Esophagus squamous epithelium (tissue), 5 donors: Measurements from ENCODE around the gene CLDN20. TPM values are rescaled to one million over a fixed set of nuclear protein-coding genes. Genes with fewer than 3 reads are reported as not detected.
A peak's percentile ranks its signal among the peaks of the same experiment; 100 is the strongest.

ENCODE experiments used
- DNase-seq: peaks from one replicate; lab custom pipeline; 2025; lab: John Stamatoyannopoulos, UW
- H3K27ac ChIP-seq, 4 donors: fragments of 200-600 bp; sonication (generic); one replicate each; pipeline ENCODE4 v1.5.1; 2016 to 2019; ENCODE audit warnings: mild to moderate bottlenecking in 1 of 4
- H3K27me3 ChIP-seq, 4 donors: fragments of 200-600 bp; sonication (generic); 1 replicate in 3 of 4; 2 replicates in 1 of 4; pipeline versions ENCODE4 v1.5.1 to v1.6.0; 2017 to 2021; ENCODE audit warnings: antibody characterized with exemption in 1 of 4
- H3K36me3 ChIP-seq, 3 donors: fragments of 200-600 bp; sonication (generic); one replicate each; pipeline ENCODE4 v1.5.1; 2016 to 2019
- H3K4me1 ChIP-seq, 3 donors: fragments of 200-600 bp; sonication (generic); one replicate each; pipeline ENCODE4 v1.5.1; 2017 to 2019
- H3K4me3 ChIP-seq, 4 donors: fragments of 200-600 bp; sonication (generic); 1 replicate in 3 of 4; 2 replicates in 1 of 4; pipeline ENCODE4 v1.5.1; 2016 to 2019; ENCODE audit warnings: mild to moderate bottlenecking in 2 of 4, moderate library complexity in 1 of 4
- H3K9me3 ChIP-seq, 3 donors: fragments of 200-600 bp; sonication (generic); one replicate each; pipeline ENCODE4 v1.5.1; 2016 to 2019
- POLR2A ChIP-seq, 4 donors: fragments of 450-650 bp; IDR thresholded peaks; one replicate each; pipeline ENCODE4 v1.6.1; 2017; ENCODE audit warnings: antibody characterized with exemption in 4 of 4, mild to moderate bottlenecking in 4 of 4, moderate library complexity in 3 of 4
- WGBS, 2 donors: methylation state at CpG; one replicate each; pipeline ENCODE4 v1.1.5; 2018; 5-methylcytosine and 5-hydroxymethylcytosine counted together
- intact Hi-C: fragments of 100-400 bp; cut with DNase I; formaldehyde crosslinking; loops from one replicate; pipeline ENCODE4 v1.15.0; 2022
- total RNA-seq, 4 donors: library from RNA; depleted of rRNA; stranded (reverse); fragments of >200 nt; gene quantifications; one replicate each; pipeline ENCODE4 v1.1.0, GENCODE V29; 2016
- TF ChIP-seq, protein P1 (sequence below), 6 experiments: fragments of 450-650 bp in 4 of 6; fragments of 200-600 bp in 2 of 6; sonication (generic) in 2 of 6; IDR thresholded peaks; one replicate each; pipeline ENCODE4 v1.5.1; 2016 to 2019; ENCODE audit warnings: antibody characterized with exemption in 6 of 6, mild to moderate bottlenecking in 4 of 6, moderate library complexity in 4 of 6
- donor health status: DM: yes; HTN: yes; CAD: no.

CLDN20 gene
- total RNA-seq, 4 donors from 2014 or later = 0.19 TPM; not detected in 3

DNA sequence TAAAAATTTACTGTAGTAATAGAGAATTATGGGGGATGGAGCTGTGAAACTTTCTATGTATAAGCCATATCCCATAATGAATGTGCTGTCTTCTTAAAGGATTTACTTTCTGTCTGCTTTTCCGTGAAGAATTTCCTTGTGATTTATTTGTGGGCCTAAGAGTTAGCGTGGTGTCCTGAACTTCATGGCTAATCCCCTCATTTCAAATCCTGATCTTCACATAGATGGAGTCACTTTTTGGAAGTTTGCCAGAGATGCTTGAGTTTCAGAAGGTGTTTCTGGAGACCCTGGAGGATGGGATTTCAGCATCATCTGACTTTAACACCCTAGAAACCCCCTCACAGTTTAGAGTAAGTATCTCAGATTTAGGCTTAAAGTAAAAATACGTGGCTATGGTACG is 19.4 kb upstream of the CLDN20 start:
- TF ChIP-seq POLR2A (IDR thresholded peaks at IDR 0.05) = no peak
- TF ChIP-seq, protein P1, sequence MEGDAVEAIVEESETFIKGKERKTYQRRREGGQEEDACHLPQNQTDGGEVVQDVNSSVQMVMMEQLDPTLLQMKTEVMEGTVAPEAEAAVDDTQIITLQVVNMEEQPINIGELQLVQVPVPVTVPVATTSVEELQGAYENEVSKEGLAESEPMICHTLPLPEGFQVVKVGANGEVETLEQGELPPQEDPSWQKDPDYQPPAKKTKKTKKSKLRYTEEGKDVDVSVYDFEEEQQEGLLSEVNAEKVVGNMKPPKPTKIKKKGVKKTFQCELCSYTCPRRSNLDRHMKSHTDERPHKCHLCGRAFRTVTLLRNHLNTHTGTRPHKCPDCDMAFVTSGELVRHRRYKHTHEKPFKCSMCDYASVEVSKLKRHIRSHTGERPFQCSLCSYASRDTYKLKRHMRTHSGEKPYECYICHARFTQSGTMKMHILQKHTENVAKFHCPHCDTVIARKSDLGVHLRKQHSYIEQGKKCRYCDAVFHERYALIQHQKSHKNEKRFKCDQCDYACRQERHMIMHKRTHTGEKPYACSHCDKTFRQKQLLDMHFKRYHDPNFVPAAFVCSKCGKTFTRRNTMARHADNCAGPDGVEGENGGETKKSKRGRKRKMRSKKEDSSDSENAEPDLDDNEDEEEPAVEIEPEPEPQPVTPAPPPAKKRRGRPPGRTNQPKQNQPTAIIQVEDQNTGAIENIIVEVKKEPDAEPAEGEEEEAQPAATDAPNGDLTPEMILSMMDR (IDR thresholded peaks at IDR 0.05) = no peak
- intact Hi-C loops = no loop called here
- peaks cover 0 to 8% (median 0%) of the 10 kb centered on the region in 3 donors for H3K4me1 ChIP-seq
- H3K9me3 ChIP-seq = no peaks in the 10 kb centered on the region
- H3K36me3 ChIP-seq = peaks cover 0 to 3% (median 0%) of the 10 kb centered on the region in 3 donors
- no peaks in the 10 kb centered on the region for H3K27me3 ChIP-seq
- H3K27ac ChIP-seq = peak overlapping the region in 2 of 4 donors; percentile 22 to 49
- 65 to 80% methylated on average over 4 of the region's 4 CpGs for WGBS, 2 donors
- no peak overlapping the region for H3K4me3 ChIP-seq
- DNase-seq = no peak

DNA sequence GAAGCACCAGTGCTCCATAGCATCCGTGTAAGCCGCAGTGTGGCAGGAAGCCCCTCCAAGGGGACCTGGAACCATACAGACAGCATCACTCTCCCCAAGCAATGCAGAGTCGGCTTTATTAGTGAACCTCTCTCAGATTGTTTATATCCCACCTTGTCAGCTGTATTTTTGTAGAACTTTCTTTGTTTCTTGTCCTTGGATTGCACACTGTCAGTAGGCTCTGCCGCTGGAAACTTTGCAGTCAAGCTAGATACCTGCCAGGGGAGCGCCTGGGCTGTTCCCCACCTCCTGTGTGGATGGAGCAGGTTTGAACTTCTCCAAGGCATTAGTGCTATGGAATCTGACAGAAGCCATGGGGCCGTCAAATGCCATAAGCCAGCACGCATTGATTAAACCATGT is 18.6 kb upstream of the CLDN20 start:
- no peaks in the 10 kb centered on the region for H3K27me3 ChIP-seq
- no peaks in the 10 kb centered on the region for H3K9me3 ChIP-seq
- peaks cover 0 to 8% (median 0%) of the 10 kb centered on the region in 3 donors for H3K4me1 ChIP-seq
- H3K36me3 ChIP-seq = peaks cover 0 to 11% (median 0%) of the 10 kb centered on the region in 3 donors
- no peak for TF ChIP-seq POLR2A (IDR thresholded peaks at IDR 0.05)
- TF ChIP-seq, protein P1 (IDR thresholded peaks at IDR 0.05) = no peak
- H3K4me3 ChIP-seq = no peak overlapping the region
- 87 to 90% methylated on average over 7 of the region's 7 CpGs for WGBS, 2 donors
- no peak for DNase-seq
- H3K27ac ChIP-seq = peak overlapping the region in 2 of 4 donors; percentile 2 to 49
- intact Hi-C loops = loop anchor here (5.0 kb wide), 1 partner anchor 68 kb away; no protein-coding TSS in a partner anchor

DNA sequence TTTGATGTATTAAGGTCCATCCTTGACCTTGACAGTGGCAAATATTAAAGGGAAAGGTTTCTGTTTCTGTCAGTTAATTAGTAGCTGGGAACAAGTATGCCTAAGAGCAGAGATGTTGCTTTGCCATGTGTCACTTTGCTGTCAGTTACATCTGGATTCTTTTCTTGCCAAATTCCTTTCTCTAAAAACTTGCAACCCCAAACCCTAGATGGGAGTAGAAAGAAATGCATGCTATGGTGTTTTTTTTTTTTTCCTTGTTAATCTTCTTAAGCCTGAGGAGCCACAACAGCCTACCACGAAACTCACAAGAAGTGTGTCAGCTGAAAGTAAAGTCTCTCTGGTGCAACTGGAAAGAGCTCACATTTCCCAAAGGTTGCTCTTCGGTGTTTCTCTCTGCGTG is 18.0 kb upstream of the CLDN20 start:
- WGBS, 2 donors = 69 to 92% methylated on average over 3 of the region's 3 CpGs
- no peak overlapping the region for H3K27ac ChIP-seq
- H3K36me3 ChIP-seq = peaks cover 0 to 17% (median 0%) of the 10 kb centered on the region in 3 donors
- intact Hi-C loops = loop anchor here (5.0 kb wide), 1 partner anchor 69 kb away; no protein-coding TSS in a partner anchor
- H3K27me3 ChIP-seq = no peaks in the 10 kb centered on the region
- peaks cover 0 to 8% (median 0%) of the 10 kb centered on the region in 3 donors for H3K4me1 ChIP-seq
- DNase-seq = no peak
- H3K4me3 ChIP-seq = no peak overlapping the region
- TF ChIP-seq, protein P1 (IDR thresholded peaks at IDR 0.05) = no peak
- TF ChIP-seq POLR2A (IDR thresholded peaks at IDR 0.05) = no peak
- H3K9me3 ChIP-seq = no peaks in the 10 kb centered on the region

DNA sequence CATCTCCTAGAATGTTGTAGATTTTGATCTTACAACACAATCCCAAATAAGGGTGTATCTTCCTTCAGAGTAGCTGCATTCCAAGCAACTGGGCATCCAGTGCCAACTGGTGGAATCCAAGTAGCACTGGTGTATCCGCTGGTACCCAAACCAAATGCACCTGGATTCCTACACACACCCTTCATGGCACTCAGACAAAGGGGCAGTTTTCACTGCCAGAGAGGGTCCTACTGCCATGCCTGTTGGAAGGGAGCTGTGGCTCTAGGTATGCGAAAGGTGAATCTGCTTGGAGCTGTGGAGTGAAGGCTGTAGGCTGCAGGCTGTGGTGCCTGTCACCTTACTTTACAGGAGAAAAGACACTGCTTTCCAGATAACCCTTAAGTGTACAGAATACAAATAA is 17.0 kb upstream of the CLDN20 start:
- Histone ChIP-seq H3K4me3 (no peak overlapping the region), H3K27me3 (no peaks in the 10 kb centered on the region), H3K27ac (no peak overlapping the region), H3K4me1 (peaks cover 0 to 8% (median 0%) of the 10 kb centered on the region in 3 donors), H3K36me3 (peaks cover 0 to 27% (median 0%) of the 10 kb centered on the region in 3 donors), H3K9me3 (no peaks in the 10 kb centered on the region)
- no peak for DNase-seq
- 100% methylated on average over 1 of the region's 2 CpGs for WGBS, 2 donors
- intact Hi-C loops = loop anchor here (5.0 kb wide), 1 partner anchor 70 kb away; no protein-coding TSS in a partner anchor
- no peak for TF ChIP-seq POLR2A (IDR thresholded peaks at IDR 0.05)

DNA sequence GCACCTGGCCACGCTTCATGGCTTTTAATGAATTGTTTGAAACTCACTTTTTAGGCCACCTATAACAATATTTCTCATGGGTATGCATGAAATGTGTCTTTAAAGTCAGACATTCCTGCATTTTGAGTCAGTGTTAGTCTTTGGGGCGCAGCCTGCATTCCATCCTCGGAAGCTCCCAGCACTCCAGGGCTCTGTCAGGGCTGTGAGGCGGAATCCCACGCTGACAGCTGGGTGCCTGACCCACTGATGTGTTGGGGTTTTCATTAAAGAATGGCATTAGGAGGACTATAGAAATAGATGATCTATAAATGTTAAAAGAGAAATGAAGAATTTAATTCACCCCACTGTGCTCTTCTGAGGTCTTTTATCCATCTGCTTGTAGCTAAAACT is 16.2 kb upstream of the CLDN20 start:
- Histone ChIP-seq H3K36me3 (peaks cover 0 to 35% (median 4%) of the 10 kb centered on the region in 3 donors), H3K27me3 (no peaks in the 10 kb centered on the region), H3K4me3 (no peak overlapping the region), H3K4me1 (peaks cover 0 to 8% (median 0%) of the 10 kb centered on the region in 3 donors), H3K9me3 (no peaks in the 10 kb centered on the region), H3K27ac (peak overlapping the region in 2 of 4 donors; percentile 22 to 49)
- intact Hi-C loops = loop anchor here (5.0 kb wide), 1 partner anchor 70 kb away; no protein-coding TSS in a partner anchor
- WGBS, 2 donors = 57 to 88% methylated on average over 5 of the region's 5 CpGs
- DNase-seq = no peak
- no peak for TF ChIP-seq POLR2A (IDR thresholded peaks at IDR 0.05)
- TF ChIP-seq, protein P1 (IDR thresholded peaks at IDR 0.05) = no peak
